HEK293T (cell line): ENCODE data around the gene PRSS3.

Experiments
- ARNT ChIP-seq: fragments of 450-650 bp; IDR thresholded peaks from 2 replicates; pipeline ENCODE4 v1.6.1; 2017; ENCODE audit warnings: mild to moderate bottlenecking
- BHLHE40 ChIP-seq: fragments of 450-650 bp; IDR thresholded peaks from 2 replicates; pipeline ENCODE4 v1.6.1; 2016; ENCODE audit warnings: mild to moderate bottlenecking, moderate library complexity, borderline replicate concordance
- CTBP1 ChIP-seq: fragments of 450-650 bp; IDR thresholded peaks from 2 replicates; pipeline ENCODE4 v1.6.1; 2016; ENCODE audit warnings: borderline replicate concordance
- ELF4 ChIP-seq: fragments of 450-650 bp; IDR thresholded peaks from 2 replicates; pipeline ENCODE4 v1.6.1; 2017; ENCODE audit warnings: antibody characterized with exemption
- SP1 ChIP-seq: fragments of 450-650 bp; IDR thresholded peaks from 2 replicates; pipeline ENCODE4 v1.6.1; 2017

GRCh38 chr9:33785914-33786313, 9.4 kb upstream of the PRSS3 start:
- TF ChIP-seq SP1 (no peak), ARNT (no peak), CTBP1 (no peak), BHLHE40 (no peak), ELF4 (no peak)
